HG03175 (cell line): Measurements from ENCODE around the gene TSKS.

Experiments used
- ATAC-seq: cut with Tn5 transposase; IDR thresholded peaks from one replicate; pipeline ENCODE4 v1.9.1; 2021; ENCODE audit warnings: mild to moderate bottlenecking, moderate library complexity; ENCODE audit not compliant: unreplicated experiment

Gene TSKS, protein sequence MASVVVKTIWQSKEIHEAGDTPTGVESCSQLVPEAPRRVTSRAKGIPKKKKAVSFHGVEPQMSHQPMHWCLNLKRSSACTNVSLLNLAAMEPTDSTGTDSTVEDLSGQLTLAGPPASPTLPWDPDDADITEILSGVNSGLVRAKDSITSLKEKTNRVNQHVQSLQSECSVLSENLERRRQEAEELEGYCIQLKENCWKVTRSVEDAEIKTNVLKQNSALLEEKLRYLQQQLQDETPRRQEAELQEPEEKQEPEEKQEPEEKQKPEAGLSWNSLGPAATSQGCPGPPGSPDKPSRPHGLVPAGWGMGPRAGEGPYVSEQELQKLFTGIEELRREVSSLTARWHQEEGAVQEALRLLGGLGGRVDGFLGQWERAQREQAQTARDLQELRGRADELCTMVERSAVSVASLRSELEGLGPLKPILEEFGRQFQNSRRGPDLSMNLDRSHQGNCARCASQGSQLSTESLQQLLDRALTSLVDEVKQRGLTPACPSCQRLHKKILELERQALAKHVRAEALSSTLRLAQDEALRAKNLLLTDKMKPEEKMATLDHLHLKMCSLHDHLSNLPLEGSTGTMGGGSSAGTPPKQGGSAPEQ

DNA sequence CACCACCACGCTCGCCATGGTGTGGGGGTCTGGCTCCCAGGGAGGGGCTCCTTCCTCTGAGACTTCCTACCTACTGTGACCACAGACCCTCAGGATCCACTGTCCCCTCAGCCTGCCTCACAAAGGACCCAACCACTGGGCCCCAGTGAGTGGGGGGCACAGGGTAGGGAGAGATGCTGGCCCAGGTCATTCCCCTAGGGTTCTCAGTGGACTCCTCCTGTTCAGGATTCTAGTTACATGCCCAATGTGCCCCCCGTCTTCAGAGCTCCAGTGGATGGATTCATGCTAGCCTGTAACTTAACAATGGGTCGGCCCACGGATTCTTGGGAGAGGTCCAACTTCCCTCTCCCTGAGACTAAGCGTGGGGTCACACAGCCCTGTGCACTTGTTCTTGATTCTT is at the start of gene TSKS:
TSS of gene TSKS (minus strand) at position 77 of the 400 bp plus-strand sequence. CDS start at position 18, 59 bp downstream.
- ATAC-seq: no peak

DNA sequence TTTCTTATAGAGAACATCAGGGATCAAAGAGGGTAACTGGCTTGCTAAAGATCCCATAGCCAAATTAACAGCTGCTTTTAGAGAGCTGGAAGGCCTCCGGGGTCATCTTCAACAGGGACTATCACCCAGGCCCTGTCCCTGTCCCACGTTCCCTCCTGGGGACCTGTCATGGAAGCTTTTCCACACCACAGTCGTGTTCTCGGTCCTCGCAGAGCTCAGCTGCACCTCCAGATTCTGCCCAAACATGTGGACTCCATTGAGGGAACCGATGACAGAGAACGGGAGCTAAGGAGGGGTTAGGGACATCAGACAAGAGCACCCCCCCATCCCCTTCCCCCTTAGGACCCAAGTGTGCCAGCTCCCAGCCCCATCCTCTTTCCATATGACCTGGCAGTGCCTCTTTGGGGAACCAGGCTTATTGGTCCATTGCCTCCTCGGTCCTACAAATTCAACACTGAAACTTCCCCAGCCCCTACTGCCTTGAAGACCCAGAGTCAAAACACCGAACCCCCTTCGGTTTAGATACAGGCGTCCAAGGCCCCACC is 49.4 kb upstream of the TSKS start:
- ATAC-seq: no peak

DNA sequence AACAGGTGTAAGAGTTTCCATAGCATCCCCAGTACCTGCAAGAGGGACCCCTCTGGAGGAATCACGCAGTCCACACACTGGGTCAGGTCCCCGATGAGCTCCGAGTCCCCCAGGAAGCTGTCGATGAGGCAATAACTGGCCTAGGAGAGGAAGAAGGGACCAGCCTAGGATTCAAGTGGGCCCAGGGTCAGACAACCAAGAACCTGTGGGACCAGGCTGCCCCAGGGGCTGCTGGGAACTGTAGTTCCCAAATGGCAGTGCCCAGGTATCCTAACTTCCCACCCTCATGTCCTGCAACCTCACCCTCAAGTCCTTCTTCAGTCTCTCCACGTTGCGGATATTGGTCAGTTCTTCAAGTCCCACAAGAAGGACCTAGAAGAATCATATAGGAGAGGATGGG is 48.2 kb upstream of the TSKS start:
- no peak for ATAC-seq

DNA sequence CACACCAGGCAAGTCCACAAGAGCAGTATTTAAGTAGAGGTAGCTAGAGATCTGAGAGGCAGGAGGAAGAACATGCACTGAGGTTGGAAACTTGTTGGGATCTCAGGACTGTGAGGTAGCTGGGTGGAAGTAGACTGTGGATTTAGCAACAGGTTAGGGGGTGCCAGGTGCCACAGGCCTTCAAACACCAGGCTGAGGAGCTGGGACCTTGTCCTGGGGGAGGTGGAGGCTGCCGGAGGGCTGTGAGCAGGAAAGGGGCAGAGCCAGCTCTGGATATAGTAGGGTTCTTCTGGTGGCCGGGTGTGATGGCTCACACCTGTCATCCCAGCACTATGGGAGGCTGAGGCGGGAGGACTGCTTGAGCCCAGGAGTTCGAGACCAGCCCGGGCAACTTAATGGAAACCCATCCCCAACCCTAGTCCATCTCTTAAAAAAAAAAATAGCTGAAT is 46.9 kb upstream of the TSKS start:
- no peak for ATAC-seq

DNA sequence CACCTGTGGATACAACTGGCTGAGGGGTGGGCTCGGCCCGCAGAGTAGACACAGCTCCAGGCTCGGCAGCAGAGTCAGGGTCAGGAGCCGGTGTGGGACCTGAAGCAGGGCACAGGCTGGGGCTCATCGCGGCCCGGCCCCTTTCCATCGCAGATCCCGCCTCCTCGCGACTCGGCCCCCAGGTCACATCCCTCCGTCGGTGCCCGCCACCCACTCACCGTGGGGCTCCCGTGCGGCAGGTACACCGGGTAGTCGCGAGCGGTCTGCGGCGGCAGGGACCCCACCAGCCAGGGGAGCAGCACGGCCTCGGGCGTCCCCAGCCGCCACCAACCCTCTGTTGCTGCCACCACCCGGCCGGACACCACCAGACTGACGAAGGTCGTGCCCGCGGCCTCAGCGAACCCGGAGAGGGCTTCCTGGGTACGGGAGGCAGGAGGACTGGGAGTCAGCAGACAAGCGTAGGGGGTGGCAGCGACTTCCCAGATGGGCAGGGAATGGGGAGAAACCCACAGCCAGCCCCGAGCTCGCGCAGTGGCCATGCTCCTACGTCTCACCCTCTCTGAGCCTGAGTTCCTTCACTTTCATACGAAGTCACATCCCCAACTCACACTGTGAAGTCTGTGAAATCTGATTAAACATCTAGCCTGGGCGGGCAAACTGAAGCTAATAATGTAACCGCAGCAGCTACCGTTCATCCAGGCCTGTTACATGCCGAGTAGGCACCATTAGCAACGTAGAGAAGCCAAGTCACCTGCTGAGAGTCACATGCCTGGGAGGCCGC is 46.2 kb upstream of the TSKS start:
- no peak for ATAC-seq

DNA sequence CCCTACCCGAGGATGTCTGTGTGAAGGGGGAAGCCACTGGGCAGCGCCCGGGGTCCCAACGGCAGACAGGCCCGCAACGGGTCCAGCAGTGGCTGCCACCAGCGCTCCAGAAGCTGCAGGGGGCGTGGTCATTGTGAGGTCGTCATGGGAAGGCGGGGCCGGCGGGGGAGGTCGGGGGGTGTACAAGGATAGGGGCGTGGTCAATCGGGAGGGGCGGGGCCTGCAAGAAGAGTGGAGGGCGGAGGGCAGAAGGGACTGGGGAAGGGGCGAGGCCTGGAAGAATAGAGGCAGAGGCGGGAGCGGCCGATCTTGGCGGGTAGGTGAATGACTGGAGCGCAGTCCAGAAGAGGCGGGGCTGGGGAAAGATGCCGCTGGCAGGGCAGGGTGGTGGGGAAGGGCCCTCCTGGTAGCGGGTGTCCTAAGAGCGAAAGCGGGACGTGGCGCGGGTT is 45.6 kb upstream of the TSKS start:
- no peak for ATAC-seq

DNA sequence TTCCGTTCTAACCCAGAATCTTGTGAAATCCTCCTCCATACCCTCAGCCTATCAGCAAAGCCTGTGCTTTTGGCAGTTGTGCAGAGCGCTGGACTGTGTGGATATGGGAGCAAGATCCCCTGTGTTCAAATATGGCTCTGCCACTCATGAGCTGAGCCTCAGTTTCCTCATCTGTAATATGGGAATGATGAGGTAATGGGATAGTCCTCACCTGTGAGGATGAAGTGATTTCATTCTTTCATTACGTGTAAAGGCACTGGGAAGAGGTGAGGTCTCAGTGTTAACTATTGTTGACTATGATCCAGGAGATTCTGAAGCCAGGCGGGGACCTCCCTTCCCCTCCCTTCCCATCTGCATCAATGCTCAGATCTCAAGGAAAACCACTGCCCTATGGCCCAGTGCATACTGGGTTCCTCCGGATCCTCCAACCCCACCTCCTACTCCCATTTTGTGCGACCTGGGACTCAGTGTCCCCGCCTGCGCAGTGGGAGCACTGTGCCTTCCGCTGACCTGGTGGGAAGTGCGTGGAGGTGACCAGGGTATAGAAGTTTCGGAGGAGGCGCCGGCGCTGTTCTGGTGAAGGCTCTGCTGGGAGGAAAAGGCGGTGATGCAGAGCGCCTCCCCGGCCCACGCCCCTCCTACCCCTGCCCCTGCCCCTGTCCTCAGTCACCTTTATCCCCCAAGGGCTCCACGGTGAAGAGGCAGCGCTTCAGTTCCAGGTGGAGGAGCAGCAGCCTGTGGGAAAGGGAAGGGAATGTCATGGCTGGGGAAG is 45.0 kb upstream of the TSKS start:
- no peak for ATAC-seq

DNA sequence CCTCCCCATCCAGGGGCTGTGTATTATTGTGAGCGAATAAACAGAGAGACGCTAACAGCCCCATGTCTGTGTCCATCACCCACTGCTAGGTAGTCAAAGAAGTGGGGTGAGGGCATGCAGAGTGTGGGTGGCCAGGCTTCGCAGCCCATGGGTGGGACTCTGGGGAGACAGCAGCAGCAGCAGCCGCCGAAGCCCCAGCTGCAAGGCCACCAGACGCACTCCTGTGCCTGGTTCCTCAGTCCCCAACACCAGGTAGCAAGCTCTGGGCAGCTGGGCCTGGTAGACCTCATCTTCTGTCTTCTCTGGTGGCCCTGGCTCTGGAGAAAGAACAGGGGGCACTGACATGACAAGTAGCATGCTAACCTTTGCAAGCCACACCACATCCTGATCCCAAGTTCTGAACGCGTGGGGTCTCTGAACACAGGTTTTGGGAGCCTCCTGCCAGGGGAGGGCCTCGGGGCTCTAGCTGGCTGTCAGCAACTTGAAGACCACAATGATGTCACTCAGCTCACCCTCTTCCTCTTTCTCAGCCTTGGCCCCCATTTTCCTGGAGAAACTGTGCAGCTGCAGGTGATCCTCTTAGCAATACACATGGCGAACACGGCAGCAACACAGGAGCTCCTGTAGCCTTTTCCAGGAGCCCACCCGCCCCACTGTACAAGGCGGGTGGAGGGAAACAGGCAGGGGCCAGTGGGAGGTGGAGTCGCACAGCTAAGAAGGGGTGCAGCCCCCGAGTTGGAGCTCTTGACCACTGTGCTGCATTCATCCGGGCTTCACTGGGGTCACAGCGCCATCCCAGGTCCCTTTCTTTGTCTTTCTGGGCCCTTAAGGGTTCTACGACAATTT is 44.2 kb upstream of the TSKS start:
- no peak for ATAC-seq

DNA sequence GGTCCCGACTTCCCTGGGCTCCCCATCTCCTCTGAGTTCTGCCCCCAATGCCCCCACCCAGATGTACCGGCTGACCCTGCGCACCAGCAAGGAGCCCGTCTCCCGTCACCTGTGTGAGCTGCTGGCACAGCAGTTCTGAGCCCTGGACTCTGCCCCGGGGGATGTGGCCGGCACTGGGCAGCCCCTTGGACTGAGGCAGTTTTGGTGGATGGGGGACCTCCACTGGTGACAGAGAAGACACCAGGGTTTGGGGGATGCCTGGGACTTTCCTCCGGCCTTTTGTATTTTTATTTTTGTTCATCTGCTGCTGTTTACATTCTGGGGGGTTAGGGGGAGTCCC is 43.5 kb upstream of the TSKS start:
- no peak for ATAC-seq

DNA sequence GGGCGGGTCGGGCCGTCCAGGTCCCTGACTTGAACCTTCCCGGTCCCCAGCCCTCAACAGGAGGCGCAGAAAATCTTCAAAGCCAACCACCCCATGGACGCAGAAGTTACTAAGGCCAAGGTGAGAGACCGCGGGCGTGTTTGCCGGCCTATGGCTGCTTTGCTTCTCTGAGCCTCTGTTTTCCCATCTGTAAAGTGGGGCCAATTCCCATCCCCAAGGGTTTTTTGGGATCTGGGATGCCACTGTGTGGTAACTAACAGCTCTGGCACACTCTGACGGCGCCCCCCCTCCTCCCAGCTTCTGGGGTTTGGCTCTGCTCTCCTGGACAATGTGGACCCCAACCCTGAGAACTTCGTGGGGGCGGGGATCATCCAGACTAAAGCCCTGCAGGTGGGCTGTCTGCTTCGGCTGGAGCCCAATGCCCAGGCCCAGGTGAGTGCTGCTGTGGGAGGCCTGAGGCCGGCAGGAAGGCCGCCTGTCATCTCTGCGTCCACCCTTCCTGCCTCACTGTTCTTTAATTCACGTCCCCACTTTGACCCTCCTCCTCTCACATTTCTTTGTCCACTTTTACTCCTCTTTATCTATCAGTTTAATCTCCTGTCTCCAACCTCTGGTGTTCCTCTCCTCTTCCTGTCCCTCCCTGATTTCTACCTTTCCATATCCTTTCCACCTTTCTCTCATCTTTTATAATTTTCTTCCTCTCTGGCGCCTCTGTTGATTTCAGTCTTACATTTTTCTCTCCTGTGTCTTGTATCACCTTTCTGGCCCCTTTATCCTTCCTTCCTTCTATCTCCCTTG is 42.9 kb upstream of the TSKS start:
- no peak for ATAC-seq

DNA sequence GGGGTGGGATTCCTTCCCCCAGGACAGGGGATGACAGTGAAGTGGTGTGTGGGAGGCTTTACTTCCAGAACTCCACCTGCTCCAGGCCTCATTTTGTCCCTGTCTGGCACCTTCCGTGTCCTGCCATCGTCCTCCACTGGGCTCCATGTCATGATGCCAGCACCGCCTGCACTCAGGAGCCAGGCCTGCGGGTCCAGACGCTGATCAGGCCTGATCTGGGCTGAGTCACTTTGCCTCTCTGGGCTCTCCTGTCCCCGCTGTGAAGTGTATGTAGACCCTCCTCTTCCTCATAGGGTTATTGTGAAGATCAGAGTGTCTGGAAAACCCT is 40.4 kb upstream of the TSKS start:
- no peak for ATAC-seq

DNA sequence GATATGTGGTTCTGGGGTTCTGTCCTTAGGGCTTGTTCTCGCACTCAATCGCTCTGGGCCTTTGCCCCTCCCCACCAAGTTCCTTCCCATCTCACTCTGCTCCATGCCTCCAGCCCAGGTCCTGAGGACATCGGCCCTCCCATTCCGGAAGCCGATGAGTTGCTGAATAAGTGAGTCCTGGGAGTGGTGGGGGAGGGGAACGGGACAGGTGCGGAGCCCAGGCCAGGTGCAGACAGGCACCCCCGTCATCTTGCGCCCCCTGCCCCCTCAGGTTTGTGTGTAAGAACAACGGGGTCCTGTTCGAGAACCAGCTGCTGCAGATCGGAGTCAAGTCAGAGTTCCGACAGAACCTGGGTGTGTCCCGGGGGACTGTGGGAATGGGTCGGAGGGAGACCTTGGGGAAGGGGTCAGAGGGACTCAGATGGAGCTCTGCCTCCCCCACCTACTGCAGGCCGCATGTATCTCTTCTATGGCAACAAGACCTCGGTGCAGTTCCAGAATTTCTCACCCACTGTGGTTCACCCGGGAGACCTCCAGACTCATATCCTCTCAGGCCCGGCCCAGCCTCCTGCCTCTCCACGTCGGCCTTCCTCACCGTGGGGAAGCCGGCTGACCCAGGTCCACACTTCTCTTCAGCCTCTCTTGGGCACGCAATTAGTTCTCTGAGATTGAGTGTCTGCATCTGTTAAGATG is 39.9 kb upstream of the TSKS start:
- no peak for ATAC-seq

DNA sequence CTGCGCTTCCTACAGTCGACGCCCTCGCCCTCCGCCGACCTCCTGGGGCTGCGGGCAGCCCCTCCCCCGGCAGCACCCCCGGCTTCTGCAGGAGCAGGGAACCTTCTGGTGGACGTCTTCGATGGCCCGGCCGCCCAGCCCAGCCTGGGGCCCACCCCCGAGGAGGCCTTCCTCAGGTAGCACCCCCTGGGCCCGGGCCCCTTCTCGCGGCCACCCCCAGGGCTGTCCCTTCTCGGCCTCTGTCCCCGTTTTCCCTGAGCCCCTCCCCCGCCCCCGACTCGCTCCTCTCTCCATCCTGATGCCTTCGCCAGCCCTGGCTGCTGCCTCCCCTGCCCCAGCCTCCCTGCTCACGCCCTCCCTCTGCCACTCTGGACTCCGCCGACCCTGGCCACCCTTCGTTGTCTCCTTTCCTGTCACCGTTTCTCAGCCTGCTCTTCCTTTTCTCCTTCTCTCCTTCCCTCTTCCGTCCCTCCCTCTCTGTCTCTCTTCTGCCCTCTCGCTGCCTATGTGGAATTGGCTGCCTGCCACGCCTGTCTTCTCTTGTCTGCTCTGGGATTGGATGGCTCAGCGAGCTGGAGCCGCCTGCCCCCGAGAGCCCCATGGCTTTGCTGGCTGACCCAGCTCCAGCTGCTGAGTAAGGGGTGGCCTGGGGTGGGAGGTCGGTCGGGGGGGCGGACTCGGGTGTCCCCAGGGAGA is 39.0 kb upstream of the TSKS start:
- ATAC-seq: no peak

DNA sequence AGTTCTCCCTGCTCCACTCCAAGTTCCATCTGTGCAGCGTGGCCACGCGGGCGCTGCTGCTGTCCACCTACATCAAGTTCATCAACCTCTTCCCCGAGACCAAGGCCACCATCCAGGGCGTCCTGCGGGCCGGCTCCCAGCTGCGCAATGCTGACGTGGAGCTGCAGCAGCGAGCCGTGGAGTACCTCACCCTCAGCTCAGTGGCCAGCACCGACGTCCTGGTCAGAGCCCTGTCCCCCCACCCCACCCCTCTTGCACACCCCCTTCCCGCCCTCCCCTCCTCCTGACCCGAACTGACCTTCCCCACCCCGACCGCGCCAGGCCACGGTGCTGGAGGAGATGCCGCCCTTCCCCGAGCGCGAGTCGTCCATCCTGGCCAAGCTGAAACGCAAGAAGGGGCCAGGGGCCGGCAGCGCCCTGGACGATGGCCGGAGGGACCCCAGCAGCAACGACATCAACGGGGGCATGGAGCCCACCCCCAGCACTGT is 38.3 kb upstream of the TSKS start:
- ATAC-seq: no peak

DNA sequence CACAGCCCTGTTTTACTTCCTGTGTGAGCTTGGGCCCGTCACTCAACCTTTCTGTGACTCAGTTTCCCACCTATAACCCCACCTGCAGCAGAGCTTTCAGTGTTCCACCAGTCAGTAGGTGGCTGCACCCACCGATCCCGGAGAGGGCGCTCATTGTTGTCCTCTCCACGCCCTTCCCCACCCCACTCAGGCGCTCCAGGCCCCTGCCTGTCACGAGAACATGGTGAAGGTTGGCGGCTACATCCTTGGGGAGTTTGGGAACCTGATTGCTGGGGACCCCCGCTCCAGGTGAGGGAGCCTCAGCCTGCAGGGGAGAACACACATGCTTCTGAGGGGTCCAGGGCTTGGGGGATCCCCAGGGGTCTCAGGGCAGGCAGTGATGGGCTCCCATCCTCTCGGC is 37.7 kb upstream of the TSKS start:
- no peak for ATAC-seq

DNA sequence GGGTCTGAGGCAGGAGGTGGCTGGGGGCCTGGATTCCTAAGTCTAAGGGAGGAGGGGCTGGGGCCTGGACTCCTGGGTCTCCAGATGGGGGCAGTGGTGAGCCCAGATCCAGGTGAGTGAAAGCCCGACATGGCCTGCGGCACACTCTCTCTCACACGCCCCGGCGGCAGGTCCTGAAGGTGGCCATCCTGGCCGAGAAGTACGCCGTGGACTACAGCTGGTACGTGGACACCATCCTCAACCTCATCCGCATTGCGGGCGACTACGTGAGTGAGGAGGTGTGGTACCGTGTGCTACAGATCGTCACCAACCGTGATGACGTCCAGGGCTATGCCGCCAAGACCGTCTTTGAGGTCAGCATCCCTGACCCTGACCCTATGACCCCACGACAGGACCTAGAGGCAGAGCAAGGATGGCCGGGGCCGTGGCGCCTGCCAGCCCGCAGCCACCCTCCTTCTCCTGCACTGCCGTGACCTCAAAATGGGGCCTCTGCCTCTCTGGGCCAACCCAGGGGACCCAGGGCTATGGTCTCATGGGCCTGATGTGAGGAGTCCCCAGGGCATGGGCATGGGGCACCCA is 36.8 kb upstream of the TSKS start:
- no peak for ATAC-seq

DNA sequence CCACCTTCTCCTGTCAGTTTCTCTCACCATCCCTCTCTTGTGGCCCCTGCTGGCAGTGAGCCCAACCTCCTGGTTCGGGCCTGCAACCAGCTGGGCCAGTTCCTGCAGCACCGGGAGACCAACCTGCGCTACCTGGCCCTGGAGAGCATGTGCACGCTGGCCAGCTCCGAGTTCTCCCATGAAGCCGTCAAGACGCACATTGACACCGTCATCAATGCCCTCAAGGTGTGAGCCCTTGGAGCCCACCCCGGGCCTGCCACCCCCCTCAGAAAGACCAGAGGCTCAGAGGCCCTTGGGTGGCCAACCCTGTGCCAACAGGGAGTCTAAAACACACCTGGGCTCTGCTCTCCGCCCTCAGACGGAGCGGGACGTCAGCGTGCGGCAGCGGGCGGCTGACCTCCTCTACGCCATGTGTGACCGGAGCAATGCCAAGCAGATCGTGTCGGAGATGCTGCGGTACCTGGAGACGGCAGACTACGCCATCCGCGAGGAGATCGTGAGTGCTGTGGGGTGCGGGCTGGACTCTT is 36.2 kb upstream of the TSKS start:
- ATAC-seq: no peak
